Sigmoid colon (tissue), 7 donors: ENCODE results near the gene SCG5. TPM values are rescaled to one million over a fixed set of nuclear protein-coding genes. Genes with fewer than 3 reads are reported as not detected.

Experiments used
- DNase-seq: peaks from one replicate; pipeline ENCODE4 v3.0.0-alpha.2; 2019
- H3K27ac ChIP-seq, 4 donors: fragments of 200-600 bp; sonication (generic); one replicate each; pipeline ENCODE4 v1.5.1; 2016 to 2019; ENCODE audit warnings: mild to moderate bottlenecking in 1 of 4
- H3K27me3 ChIP-seq, 3 donors: fragments of 200-600 bp; sonication (generic); one replicate each; pipeline ENCODE4 v1.5.1; 2019; ENCODE audit warnings: mild to moderate bottlenecking in 1 of 3
- H3K36me3 ChIP-seq, 4 donors: fragments of 200-600 bp; sonication (generic); one replicate each; pipeline ENCODE4 v1.5.1; 2016 to 2019
- H3K4me1 ChIP-seq, 4 donors: fragments of 200-600 bp; sonication (generic); one replicate each; pipeline ENCODE4 v1.5.1; 2017 to 2019
- H3K4me3 ChIP-seq, 4 donors: fragments of 200-600 bp; sonication (generic); one replicate each; pipeline ENCODE4 v1.5.1; 2017 to 2019; ENCODE audit warnings: mild to moderate bottlenecking in 2 of 4, moderate library complexity in 1 of 4
- H3K9me3 ChIP-seq, 4 donors: fragments of 200-600 bp in 3 of 4; sonication (generic) in 3 of 4; one replicate each; pipeline versions ENCODE4 v1.5.1 to v1.6.1; 2013 to 2019
- CTCF ChIP-seq, 4 experiments: fragments of 450-650 bp in 3 of 4; fragments of 200-600 bp in 1 of 4; IDR thresholded peaks; one replicate each; pipeline ENCODE4 v1.5.1; 2016 to 2019; ENCODE audit warnings: antibody characterized with exemption in 4 of 4, mild to moderate bottlenecking in 3 of 4, moderate library complexity in 2 of 4
- EP300 ChIP-seq, 4 donors: sonication (generic); formaldehyde crosslinking; IDR thresholded peaks; one replicate each; pipeline ENCODE4 v1.6.1; 2017; ENCODE audit warnings: antibody characterized with exemption in 4 of 4
- POLR2A ChIP-seq, 2 donors: fragments of 450-650 bp; IDR thresholded peaks; one replicate each; pipeline ENCODE4 v1.6.1; 2016; ENCODE audit warnings: antibody characterized with exemption in 2 of 2, mild to moderate bottlenecking in 2 of 2, moderate library complexity in 2 of 2
- POLR2AphosphoS5 ChIP-seq, 4 donors: sonication (generic); formaldehyde crosslinking; IDR thresholded peaks; one replicate each; pipeline ENCODE4 v1.6.1; 2017; ENCODE audit warnings: antibody characterized with exemption in 4 of 4
- WGBS, 2 donors: extraction: QIAGEN DNeasy Blood & Tissue Kit; methylation state at CpG; one replicate each; pipeline ENCODE4 v1.1.7; 2013; 5-methylcytosine and 5-hydroxymethylcytosine counted together
- intact Hi-C: fragments of 100-400 bp; cut with DNase I; formaldehyde crosslinking; loops from one replicate; pipeline ENCODE4 v1.15.1; 2023
- polyA plus RNA-seq, 3 donors: library from polyadenylated mRNA; stranded (reverse); fragments of 200-250 nt; gene quantifications; one replicate each; pipeline ENCODE4 v1.2.3, GENCODE V29; 2013
- total RNA-seq, 4 donors: library from RNA; depleted of rRNA; stranded (reverse); fragments of >200 nt; gene quantifications; one replicate each; pipeline ENCODE4 v1.1.0, GENCODE V29; 2016
- donor health status: healthy with polysubstance abuse.
- donor health status: Bipolar disorder and iron deficiency.
- donor health status: healthy.

SCG5 gene
- total and polyA plus RNA-seq, 7 donors: 2.2 to 10.0 (median 3.3) TPM

GRCh38 chr15:32687556-32687955, 46.0 kb downstream of the SCG5 start:
- intact Hi-C loops: no loop called here
- DNase-seq: no peak
- Histone ChIP-seq H3K36me3 (no peaks in the 10 kb centered on the region), H3K27me3 (no peaks in the 10 kb centered on the region), H3K27ac (no peak overlapping the region), H3K9me3 (no peaks in the 10 kb centered on the region), H3K4me1 (peaks cover 0 to 5% (median under 1%) of the 10 kb centered on the region in 4 donors), H3K4me3 (no peak overlapping the region)
- no peak for TF ChIP-seq POLR2AphosphoS5 (IDR thresholded peaks at IDR 0.05)
- no peak for TF ChIP-seq CTCF (IDR thresholded peaks at IDR 0.05)
- no peak for TF ChIP-seq EP300 (IDR thresholded peaks at IDR 0.05)
- TF ChIP-seq POLR2A (IDR thresholded peaks at IDR 0.05): no peak
- WGBS, 2 donors: 83 to 93% methylated on average over 5 of the region's 5 CpGs

- TF ChIP-seq POLR2A (IDR thresholded peaks at IDR 0.05): no peak
- TF ChIP-seq EP300 (IDR thresholded peaks at IDR 0.05): no peak
- TF ChIP-seq CTCF (IDR thresholded peaks at IDR 0.05): no peak
- TF ChIP-seq POLR2AphosphoS5 (IDR thresholded peaks at IDR 0.05): no peak
- intact Hi-C loops: no loop called here
- WGBS, 2 donors: 20 to 64% methylated on average over 2 of the region's 2 CpGs
- H3K4me1 ChIP-seq: no peaks in the 10 kb centered on the region
- no peak for DNase-seq
- no peak overlapping the region for H3K27ac ChIP-seq
- no peaks in the 10 kb centered on the region for H3K27me3 ChIP-seq
- no peaks in the 10 kb centered on the region for H3K36me3 ChIP-seq
- no peaks in the 10 kb centered on the region for H3K9me3 ChIP-seq
- no peak overlapping the region for H3K4me3 ChIP-seq
Measured at GRCh38 chr15:32688151-32688639, 46.7 kb downstream of the SCG5 start.

- Histone ChIP-seq H3K27ac (no peak overlapping the region), H3K4me1 (no peaks in the 10 kb centered on the region), H3K4me3 (no peak overlapping the region), H3K36me3 (no peaks in the 10 kb centered on the region), H3K9me3 (no peaks in the 10 kb centered on the region), H3K27me3 (no peaks in the 10 kb centered on the region)
- no peak for TF ChIP-seq POLR2A (IDR thresholded peaks at IDR 0.05)
- no peak for TF ChIP-seq CTCF (IDR thresholded peaks at IDR 0.05)
- TF ChIP-seq POLR2AphosphoS5 (IDR thresholded peaks at IDR 0.05): no peak
- no peak for TF ChIP-seq EP300 (IDR thresholded peaks at IDR 0.05)
- intact Hi-C loops: no loop called here
- DNase-seq: no peak
- WGBS, 2 donors: 78 to 87% methylated on average over 8 of the region's 8 CpGs
Measured at GRCh38 chr15:32690941-32691688, 49.6 kb downstream of the SCG5 start.

- Histone ChIP-seq H3K4me3 (no peak overlapping the region), H3K36me3 (no peaks in the 10 kb centered on the region), H3K27ac (no peak overlapping the region), H3K9me3 (no peaks in the 10 kb centered on the region), H3K4me1 (no peaks in the 10 kb centered on the region), H3K27me3 (no peaks in the 10 kb centered on the region)
- no peak for DNase-seq
- intact Hi-C loops: no loop called here
- no peak for TF ChIP-seq POLR2A (IDR thresholded peaks at IDR 0.05)
- no peak for TF ChIP-seq CTCF (IDR thresholded peaks at IDR 0.05)
- 92 to 93% methylated on average over 10 of the region's 10 CpGs for WGBS, 2 donors
Measured at GRCh38 chr15:32691689-32692038, 50.2 kb downstream of the SCG5 start.

- Histone ChIP-seq H3K27ac (no peak overlapping the region), H3K9me3 (no peaks in the 10 kb centered on the region), H3K36me3 (no peaks in the 10 kb centered on the region), H3K4me1 (no peaks in the 10 kb centered on the region), H3K27me3 (no peaks in the 10 kb centered on the region), H3K4me3 (no peak overlapping the region)
- WGBS, 2 donors: 57 to 83% methylated on average over 2 of the region's 2 CpGs
- DNase-seq: no peak
- intact Hi-C loops: no loop called here
- TF ChIP-seq CTCF (IDR thresholded peaks at IDR 0.05) (no peak), EP300 (IDR thresholded peaks at IDR 0.05) (no peak), POLR2A (IDR thresholded peaks at IDR 0.05) (no peak)
Measured at GRCh38 chr15:32692286-32692685, 50.8 kb downstream of the SCG5 start.
